ENCODE measurements around the gene SEC61A1.

The SEC61A1 gene

DNA sequence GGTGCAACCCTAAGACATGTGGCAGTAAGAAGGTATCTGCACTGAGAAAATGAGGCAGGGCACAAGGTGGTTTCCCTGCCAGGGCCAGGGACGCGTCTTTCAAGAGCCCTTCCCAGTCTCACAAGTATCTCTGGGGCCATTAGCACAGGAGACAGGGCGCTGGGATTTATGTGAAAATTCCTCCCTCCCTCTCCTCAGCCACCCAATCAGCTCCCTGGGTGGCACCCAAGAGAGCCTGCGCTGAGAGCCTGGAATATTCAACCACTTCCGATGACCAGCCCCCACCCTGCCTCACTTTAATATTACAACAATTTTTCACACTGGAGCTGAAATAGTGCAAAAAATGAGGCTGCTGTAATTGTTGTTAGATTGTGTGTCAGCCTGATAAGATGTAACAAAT is 26.1 kb downstream of the SEC61A1 start:
- DNase-seq: no peak

GRCh38 chr3:128078875-128079274 is 26.6 kb downstream of the SEC61A1 start:
- no peak for DNase-seq

GRCh38 chr3:128079823-128080222 is 27.6 kb downstream of the SEC61A1 start:
- DNase-seq: no peak

GRCh38 chr3:128080323-128081080 is 28.3 kb downstream of the SEC61A1 start:
- DNase-seq: no peak

DNA sequence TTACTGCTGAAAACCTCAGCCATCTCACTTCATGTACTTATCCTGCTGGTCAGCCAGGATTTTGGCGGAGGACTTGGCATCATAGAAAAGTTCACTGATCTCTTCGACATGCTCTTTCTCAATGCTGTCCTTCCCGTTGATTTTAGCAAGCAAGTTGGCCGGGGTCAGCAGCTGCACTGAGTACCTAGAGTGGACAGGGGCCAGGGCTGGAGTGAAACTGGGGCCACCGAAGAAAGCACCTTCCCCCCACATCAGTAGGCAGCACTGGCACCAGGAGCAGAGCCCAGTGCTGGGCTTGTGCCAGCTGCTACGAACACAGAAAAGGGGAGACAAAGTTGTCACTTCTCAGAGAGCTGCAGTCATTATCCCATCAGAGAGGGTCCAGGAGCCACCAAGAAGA is 29.0 kb downstream of the SEC61A1 start:
- DNase-seq: no peak

- DNase-seq: no peak
Measured at GRCh38 chr3:128081846-128082245, 29.6 kb downstream of the SEC61A1 start.

- no peak for DNase-seq
Measured at GRCh38 chr3:128082546-128082945, 30.3 kb downstream of the SEC61A1 start.

GRCh38 chr3:128083396-128083795 is 31.2 kb downstream of the SEC61A1 start:
- DNase-seq: no peak

DNA sequence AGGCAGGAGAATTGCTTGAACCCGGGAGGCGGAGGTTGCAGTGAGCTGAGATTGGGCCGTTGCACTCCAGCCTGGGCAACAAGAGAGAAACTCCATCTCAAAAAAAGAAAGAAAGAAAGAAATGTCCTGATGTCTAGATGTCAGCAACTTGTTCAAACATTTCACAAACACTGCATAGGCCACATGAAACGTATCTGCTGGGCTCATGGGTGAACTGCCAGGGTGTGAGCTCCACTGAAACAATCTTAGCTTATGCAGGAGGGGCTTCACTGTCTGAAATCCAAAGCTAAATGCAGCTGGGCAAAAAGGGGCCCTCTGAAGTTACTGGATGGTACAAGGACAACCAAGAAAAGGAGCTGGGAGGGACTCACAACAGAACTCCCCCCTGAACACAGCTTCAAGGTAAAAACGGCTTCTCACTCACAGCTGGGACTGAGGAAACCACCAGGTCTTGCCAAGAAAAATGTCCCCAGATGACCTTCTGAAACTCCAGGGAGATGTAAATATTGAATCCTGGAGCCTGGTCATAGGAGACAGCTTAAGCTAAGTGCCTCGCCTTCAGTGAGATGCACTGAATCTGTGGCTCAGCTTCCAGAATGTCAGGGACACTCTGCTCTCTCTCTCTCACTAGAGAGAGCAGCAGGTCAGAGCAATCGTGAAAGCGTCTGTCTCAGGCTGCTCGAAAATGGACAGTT is 31.9 kb downstream of the SEC61A1 start:
- DNase-seq: no peak

GRCh38 chr3:128084675-128085021 is 32.4 kb downstream of the SEC61A1 start:
- DNase-seq: no peak

- DNase-seq: no peak
Measured at GRCh38 chr3:128089135-128089534, 36.9 kb downstream of the SEC61A1 start.

GRCh38 chr3:128091586-128091985 is 39.3 kb downstream of the SEC61A1 start:
- DNase-seq: no peak

DNA sequence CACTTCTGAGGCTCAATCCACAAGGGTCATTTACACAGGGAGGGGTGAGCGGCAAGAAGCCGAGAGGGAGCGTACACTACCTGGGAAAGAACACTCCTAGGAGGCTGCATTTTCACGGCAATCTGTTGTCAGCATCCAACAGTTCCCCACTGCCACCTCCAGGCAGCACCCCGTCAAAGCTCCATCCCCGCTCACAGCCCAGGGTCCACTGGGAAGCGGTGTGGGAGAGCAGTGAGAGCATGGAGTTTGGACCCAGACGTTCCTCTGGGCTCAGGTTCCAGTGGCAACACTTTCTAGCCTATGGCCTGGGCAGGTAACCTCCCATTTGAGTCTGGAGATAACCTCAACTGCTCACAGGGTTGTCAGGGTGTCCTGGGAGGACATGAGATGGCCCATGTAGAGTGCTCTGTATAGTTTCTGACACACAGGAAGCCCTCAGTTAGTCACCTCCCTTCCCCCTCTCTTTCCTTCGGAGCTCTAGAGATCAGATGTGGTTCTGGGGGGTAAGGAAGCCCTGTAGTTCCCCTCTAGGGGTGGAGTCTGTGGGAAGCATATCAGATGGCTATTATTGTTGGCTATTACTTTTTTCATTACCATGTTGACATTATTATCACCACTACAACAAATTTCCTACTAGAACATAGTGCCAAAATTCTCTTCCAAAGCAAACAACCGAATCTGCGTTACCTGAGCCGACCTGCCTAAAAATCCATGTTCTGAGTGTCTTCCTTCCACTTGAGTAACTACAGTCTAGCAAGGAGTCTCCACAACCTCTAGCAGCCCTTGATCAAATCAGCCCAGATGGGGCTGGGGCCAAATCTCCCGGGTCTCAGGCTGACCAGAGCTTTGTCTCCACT is 42.3 kb downstream of the SEC61A1 start:
- DNase-seq: no peak

DNA sequence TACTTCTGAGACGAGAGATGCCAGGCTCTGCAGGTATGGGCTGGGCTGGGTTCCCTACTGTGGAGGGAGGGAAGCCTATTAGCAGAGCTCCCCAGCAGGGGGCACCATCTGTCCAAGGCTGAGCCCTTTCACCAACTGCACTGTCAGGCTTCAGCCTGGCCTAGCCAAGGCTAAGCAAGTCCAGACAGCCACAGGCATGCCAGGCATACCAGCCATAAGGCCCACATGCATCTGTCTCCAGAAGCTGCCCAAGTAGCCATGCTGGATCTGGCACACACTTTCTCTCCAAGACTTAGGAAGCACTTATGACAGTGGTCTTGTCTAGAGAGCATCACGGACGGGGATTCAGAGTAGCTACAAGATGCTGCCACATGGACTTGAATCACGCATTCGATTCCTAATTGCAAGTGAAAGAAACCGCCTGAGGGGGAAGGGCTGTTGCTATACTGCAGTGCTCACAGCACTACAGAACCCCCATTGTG is 43.0 kb downstream of the SEC61A1 start:
- DNase-seq: peak; percentile 62 to 81 (median 64)

- DNase-seq: no peak
Measured at GRCh38 chr3:128098234-128098633, 46.0 kb downstream of the SEC61A1 start.

GRCh38 chr3:128100161-128100560 is 47.9 kb downstream of the SEC61A1 start:
- no peak for DNase-seq

- DNase-seq: no peak
Measured at GRCh38 chr3:128100638-128101037, 48.4 kb downstream of the SEC61A1 start.

DNA sequence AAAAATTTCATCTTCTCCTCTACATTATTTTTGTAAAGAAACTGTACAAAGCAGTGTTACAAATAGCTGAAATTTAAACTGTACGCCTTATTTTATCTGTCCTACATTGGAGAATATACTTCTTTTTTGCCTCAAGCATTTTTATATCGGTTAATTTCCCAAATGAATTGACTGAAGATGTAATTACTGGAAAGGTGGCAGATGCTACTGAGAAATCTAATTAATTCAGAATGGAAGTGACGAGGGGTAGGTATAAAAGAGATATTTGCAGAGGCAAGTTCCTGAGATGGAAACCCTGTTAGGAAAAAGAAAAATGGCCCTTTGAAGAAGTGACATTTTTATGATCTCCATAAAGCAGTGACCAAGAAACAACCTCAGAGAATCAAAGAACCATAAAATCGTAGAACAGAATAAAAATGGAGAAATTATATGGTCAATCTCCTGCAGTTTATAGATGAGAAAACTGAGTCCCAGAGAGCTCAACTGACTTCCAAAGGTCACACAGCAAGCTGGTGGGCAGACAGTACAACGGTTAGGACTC is 51.0 kb downstream of the SEC61A1 start:
- DNase-seq: no peak

GRCh38 chr3:128107834-128108233 is 55.6 kb downstream of the SEC61A1 start:
- DNase-seq: no peak

DNA sequence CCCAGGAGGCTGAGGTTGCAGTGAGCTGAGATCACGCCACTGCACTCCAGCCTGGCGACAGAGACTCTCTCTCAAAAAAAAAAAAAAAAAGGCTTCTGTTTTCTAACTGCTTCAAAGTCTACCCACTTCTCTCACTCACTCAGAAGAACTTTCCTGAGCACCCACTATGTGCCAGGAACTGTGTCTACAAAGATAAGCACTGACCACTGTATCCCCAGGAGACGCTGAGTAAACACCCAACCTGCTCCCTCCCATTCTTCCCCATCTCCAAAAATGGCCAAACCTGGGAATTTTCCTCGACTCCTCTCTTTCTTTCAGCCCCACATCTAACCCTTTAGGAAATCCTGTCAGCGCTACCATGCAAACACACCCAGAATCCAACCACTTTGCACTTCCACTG is 58.9 kb downstream of the SEC61A1 start:
- no peak for DNase-seq

DNA sequence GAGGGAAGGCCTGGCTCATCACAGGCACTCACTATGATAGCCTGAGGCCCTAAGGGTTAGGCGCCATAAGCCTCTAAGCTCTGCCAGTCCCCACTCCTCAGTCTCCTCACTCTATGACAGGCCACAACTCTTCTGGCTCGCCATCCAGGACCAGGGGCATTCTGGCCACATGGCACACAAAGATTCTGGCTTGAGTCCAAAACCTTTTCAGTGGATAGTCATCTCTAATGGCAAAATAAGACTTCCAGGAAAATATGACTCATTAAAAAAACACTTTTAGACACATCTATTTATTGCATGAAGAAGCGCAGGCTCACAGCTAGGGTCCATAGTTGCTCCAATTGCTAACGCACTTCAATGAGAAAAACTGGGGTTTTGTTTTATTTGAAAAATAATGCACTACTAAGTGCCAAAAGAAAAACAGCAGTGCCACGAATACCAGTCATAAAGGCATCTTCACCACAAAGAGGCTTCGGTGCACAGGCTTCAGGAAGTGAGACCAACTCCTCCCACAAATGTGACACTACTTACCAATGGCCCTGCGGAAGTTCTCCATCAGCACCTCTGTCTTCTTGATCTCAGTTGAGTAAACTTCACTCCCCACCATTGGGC is 60.2 kb downstream of the SEC61A1 start:
- DNase-seq: peak in 3 of 6 experiments; percentile 9 to 25 (median 17)
